Type B pancreatic cell (in vitro differentiated cells): ENCODE data around the gene SERPINB4. TPM values are rescaled to one million over a fixed set of nuclear protein-coding genes. Genes with fewer than 3 reads are reported as not detected.

ENCODE experiments used
- DNase-seq: peaks from one replicate; pipeline ENCODE4 v3.0.0; 2021; ENCODE audit warnings: mixed read lengths; ENCODE audit not compliant: unreplicated experiment; ENCODE audit errors: extremely low spot score
- H3K27ac Mint-ChIP-seq: 2 replicates; pipeline ENCODE4 v1.8.0; 2021; ENCODE audit warnings: mild to moderate bottlenecking, mixed read lengths
- H3K27me3 Mint-ChIP-seq: 2 replicates; pipeline ENCODE4 v1.8.0; 2021; ENCODE audit warnings: mixed read lengths
- H3K36me3 Mint-ChIP-seq: 2 replicates; pipeline ENCODE4 v1.8.0; 2021; ENCODE audit warnings: mixed read lengths
- H3K4me1 Mint-ChIP-seq: one replicate; pipeline ENCODE4 v1.8.0; 2021; ENCODE audit warnings: mixed read lengths; ENCODE audit not compliant: unreplicated experiment
- H3K4me3 Mint-ChIP-seq: 2 replicates; pipeline ENCODE4 v1.8.0; 2021; ENCODE audit warnings: mild to moderate bottlenecking, mixed read lengths
- H3K9me3 Mint-ChIP-seq: 2 replicates; pipeline ENCODE4 v1.8.0; 2021; ENCODE audit warnings: mixed read lengths
- total RNA-seq: library from RNA; stranded (reverse); gene quantifications from 2 replicates; pipeline ENCODE4 v1.2.1, GENCODE V29; 2021; ENCODE audit warnings: low replicate concordance
- TF ChIP-seq, protein P1 (sequence below): fragments of 200-600 bp; sonication (generic); conservative IDR thresholded peaks from 2 replicates; pipeline ENCODE4 v1.5.0; 2021; ENCODE audit warnings: antibody characterized with exemption, mild to moderate bottlenecking

The SERPINB4 gene
- total RNA-seq, 1 donor from 2014 or later: not detected

DNA sequence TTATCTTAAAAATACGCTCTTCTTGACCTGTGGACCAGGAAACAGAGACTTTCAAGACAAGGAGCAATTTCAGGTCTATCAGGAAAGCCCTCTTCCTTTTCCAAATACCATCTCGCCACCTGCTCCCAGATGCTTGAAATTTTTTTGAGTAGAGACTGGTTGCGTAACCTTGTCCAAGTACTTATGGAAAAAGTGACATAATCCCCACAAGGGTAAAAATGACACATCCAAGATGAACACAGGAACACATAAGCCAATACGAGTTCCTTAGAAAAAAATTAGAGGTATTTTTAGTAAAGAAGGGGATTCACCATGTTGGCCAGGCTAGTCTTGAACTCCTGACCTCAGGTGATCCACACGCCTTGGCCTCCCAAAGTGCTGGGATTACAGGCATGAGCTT is 55.1 kb downstream of the SERPINB4 start:
- no peak overlapping the region for H3K4me3 Mint-ChIP-seq
- H3K27ac Mint-ChIP-seq: no peak overlapping the region
- peaks cover 6% of the 10 kb centered on the region for H3K9me3 Mint-ChIP-seq
- TF ChIP-seq, protein P1, sequence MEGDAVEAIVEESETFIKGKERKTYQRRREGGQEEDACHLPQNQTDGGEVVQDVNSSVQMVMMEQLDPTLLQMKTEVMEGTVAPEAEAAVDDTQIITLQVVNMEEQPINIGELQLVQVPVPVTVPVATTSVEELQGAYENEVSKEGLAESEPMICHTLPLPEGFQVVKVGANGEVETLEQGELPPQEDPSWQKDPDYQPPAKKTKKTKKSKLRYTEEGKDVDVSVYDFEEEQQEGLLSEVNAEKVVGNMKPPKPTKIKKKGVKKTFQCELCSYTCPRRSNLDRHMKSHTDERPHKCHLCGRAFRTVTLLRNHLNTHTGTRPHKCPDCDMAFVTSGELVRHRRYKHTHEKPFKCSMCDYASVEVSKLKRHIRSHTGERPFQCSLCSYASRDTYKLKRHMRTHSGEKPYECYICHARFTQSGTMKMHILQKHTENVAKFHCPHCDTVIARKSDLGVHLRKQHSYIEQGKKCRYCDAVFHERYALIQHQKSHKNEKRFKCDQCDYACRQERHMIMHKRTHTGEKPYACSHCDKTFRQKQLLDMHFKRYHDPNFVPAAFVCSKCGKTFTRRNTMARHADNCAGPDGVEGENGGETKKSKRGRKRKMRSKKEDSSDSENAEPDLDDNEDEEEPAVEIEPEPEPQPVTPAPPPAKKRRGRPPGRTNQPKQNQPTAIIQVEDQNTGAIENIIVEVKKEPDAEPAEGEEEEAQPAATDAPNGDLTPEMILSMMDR: no peak
- H3K27me3 Mint-ChIP-seq: no peaks in the 10 kb centered on the region
- no peak for DNase-seq
- no peaks in the 10 kb centered on the region for H3K36me3 Mint-ChIP-seq
- H3K4me1 Mint-ChIP-seq: peaks cover 4% of the 10 kb centered on the region

Other genes with a start within 250 kb of the SERPINB4 start
- gene VPS4B, start 221.8 kb downstream of the SERPINB4 start, total RNA-seq: 57.2 and 119 TPM in 2 replicates
- gene SERPINB5, start 167.3 kb downstream of the SERPINB4 start, total RNA-seq: 1.4 and 7.5 TPM in 2 replicates
- 15.5 and 22.3 TPM in 2 replicates for gene SERPINB12, start 101.9 kb downstream of the SERPINB4 start, total RNA-seq
- gene SERPINB13, start 56.9 kb downstream of the SERPINB4 start, total RNA-seq: 3.7 and 5.9 TPM in 2 replicates
- gene SERPINB3, start 17.6 kb upstream of the SERPINB4 start, total RNA-seq: 0.86 and 0.94 TPM in 2 replicates
- gene SERPINB11, start 58.7 kb upstream of the SERPINB4 start, total RNA-seq: 1.3 and 1.4 TPM in 2 replicates
- 15.2 and 78.2 TPM in 2 replicates for gene SERPINB7, start 131.2 kb upstream of the SERPINB4 start, total RNA-seq
- 45.2 and 121 TPM in 2 replicates for gene SERPINB2, start 243.4 kb upstream of the SERPINB4 start, total RNA-seq